ENCODE measurements around the gene TFAP2A.

TFAP2A gene

GRCh38 chr6:10411131-10411970 is 3.5 kb downstream of the TFAP2A start:
- H3K27ac ChIP-seq (ENCODE audit: low read depth, low read length), result no peak overlapping the region
- H3K4me1 ChIP-seq (ENCODE audit: control insufficient read depth, insufficient read depth, low read length), result peaks cover 65% of the 10 kb centered on the region
- H3K4me3 ChIP-seq (ENCODE audit: low read depth, low read length), result peak overlapping the region; percentile 57
- no peaks in the 10 kb centered on the region for H3K36me3 ChIP-seq (ENCODE audit: control insufficient read depth, insufficient read depth, low read length)
- no peak overlapping the region for H3K9ac ChIP-seq (ENCODE audit: low read depth, low read length)
- peaks cover 99% of the 10 kb centered on the region for H3K27me3 ChIP-seq (ENCODE audit: control insufficient read depth, insufficient read depth, low read length)
- no peaks in the 10 kb centered on the region for H3K9me3 ChIP-seq (ENCODE audit: control insufficient read depth, insufficient read depth, low read length)

DNA sequence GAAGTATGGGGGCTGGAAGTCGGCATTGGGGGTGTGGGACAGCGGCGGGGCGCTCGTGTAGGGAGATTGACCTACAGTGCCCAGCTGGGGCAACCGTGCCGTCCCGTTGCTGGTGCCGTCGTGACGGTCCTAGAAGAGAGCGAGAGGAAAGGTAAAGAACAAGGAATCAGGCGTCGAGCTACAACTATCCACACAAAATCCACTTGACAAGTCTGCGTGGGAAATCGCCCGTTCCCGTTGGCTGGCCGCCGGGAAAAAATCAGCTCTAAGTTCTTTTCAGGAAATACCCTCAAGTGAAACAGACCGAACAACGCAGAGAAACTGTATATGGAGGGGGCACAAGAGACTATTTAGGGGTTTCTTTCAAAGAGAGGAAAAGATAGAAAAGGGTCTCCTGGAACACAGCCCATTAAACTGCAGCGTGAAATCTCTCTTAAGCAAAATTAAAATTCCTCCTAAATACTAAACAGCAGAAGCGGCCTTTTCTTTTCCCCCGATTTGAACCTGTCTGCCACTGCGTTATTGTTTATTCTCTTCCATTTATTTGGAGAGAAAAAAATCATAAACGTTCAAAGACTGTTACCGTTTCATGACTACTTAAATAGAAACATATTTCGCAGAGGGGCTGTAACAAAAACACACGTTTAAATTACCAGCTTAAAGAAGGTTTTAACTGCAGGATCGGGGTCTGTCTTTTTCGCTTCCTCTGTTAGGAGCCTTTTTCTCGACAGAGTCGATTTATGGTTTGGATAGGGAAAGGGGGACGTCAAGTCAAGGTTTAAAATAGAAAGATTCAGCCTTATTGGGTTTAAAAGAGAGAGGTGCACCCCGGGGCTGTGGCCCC is 4.4 kb downstream of the TFAP2A start:
- H3K4me1 ChIP-seq (ENCODE audit: control insufficient read depth, insufficient read depth, low read length), result peaks cover 65% of the 10 kb centered on the region
- no peaks in the 10 kb centered on the region for H3K9me3 ChIP-seq (ENCODE audit: control insufficient read depth, insufficient read depth, low read length)
- no peak overlapping the region; the same call in 1 of the 2 replicates for H3K4me3 ChIP-seq (ENCODE audit: low read depth, low read length)
- H3K27ac ChIP-seq (ENCODE audit: low read depth, low read length), result no peak overlapping the region
- H3K27me3 ChIP-seq (ENCODE audit: control insufficient read depth, insufficient read depth, low read length), result peaks cover 99% of the 10 kb centered on the region
- H3K36me3 ChIP-seq (ENCODE audit: control insufficient read depth, insufficient read depth, low read length), result no peaks in the 10 kb centered on the region
- no peak overlapping the region for H3K9ac ChIP-seq (ENCODE audit: low read depth, low read length)

DNA sequence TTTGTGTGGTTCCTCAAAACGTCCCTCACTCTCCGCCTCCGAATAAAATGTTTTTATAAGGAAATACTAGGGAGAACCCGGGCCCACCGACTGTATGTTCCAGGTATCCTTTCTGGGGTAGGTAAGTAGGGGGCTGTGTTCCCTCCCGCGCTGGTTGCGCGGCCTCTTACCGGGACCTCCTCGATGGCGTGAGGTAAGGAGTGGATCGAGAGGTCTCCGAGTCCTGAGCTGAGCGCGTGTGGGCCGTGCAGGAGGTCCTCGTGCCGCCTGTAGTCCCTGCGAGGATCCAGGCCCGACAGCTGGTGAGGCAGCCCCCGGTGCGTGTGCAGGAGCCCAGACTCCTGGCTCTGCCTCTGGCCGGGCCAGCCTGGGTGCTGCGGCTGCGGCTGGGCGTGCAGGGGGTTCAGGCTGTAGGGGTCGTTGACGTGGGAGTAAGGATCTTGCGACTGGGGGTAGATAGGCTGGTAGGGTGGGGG is 5.1 kb downstream of the TFAP2A start:
- H3K36me3 ChIP-seq (ENCODE audit: control insufficient read depth, insufficient read depth, low read length), result no peaks in the 10 kb centered on the region
- no peak overlapping the region for H3K9ac ChIP-seq (ENCODE audit: low read depth, low read length)
- peaks cover 70% of the 10 kb centered on the region for H3K4me1 ChIP-seq (ENCODE audit: control insufficient read depth, insufficient read depth, low read length)
- no peaks in the 10 kb centered on the region for H3K9me3 ChIP-seq (ENCODE audit: control insufficient read depth, insufficient read depth, low read length)
- H3K27ac ChIP-seq (ENCODE audit: low read depth, low read length), result no peak overlapping the region
- peak overlapping the region; percentile 28 for H3K4me3 ChIP-seq (ENCODE audit: low read depth, low read length)
- H3K27me3 ChIP-seq (ENCODE audit: control insufficient read depth, insufficient read depth, low read length), result peaks cover 98% of the 10 kb centered on the region

GRCh38 chr6:10409233-10409721 is 5.6 kb downstream of the TFAP2A start:
- Histone ChIP-seq H3K4me3 (ENCODE audit: low read depth, low read length) (peak overlapping the region; percentile 28), H3K27ac (ENCODE audit: low read depth, low read length) (no peak overlapping the region), H3K36me3 (ENCODE audit: control insufficient read depth, insufficient read depth, low read length) (no peaks in the 10 kb centered on the region), H3K9me3 (ENCODE audit: control insufficient read depth, insufficient read depth, low read length) (no peaks in the 10 kb centered on the region), H3K4me1 (ENCODE audit: control insufficient read depth, insufficient read depth, low read length) (peaks cover 65% of the 10 kb centered on the region), H3K9ac (ENCODE audit: low read depth, low read length) (no peak overlapping the region), H3K27me3 (ENCODE audit: control insufficient read depth, insufficient read depth, low read length) (peaks cover 93% of the 10 kb centered on the region)

- 0 out of 2 replicates have a peak overlapping the region, but pooled peaks have one; percentile 9 for H3K4me3 ChIP-seq (ENCODE audit: low read depth, low read length)
Measured at GRCh38 chr6:10408457-10408856, 6.4 kb downstream of the TFAP2A start.

DNA sequence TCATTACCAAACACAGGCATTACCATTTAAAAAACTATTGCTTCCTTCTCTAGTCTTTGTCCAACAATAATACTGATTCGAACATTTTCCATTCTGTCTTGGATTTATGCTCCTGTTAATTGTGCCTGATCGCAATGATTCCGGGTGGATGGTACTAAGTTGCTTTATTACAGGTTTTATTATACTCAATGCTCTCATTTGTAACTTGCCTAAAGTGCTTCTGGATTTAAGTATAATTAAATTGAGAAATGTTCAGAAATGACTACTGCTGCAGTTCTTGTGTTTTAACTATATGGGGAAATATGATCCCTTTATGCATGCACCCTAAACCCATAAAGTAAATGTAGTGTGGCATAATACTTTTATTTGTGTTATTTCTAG is 7.2 kb downstream of the TFAP2A start:
- no peaks in the 10 kb centered on the region for H3K36me3 ChIP-seq (ENCODE audit: control insufficient read depth, insufficient read depth, low read length)
- peak overlapping the region; percentile 10; the same call in 1 of the 2 replicates for H3K4me3 ChIP-seq (ENCODE audit: low read depth, low read length)
- H3K4me1 ChIP-seq (ENCODE audit: control insufficient read depth, insufficient read depth, low read length), result peaks cover 68% of the 10 kb centered on the region
- no peak overlapping the region for H3K27ac ChIP-seq (ENCODE audit: low read depth, low read length)
- no peak overlapping the region for H3K9ac ChIP-seq (ENCODE audit: low read depth, low read length)
- H3K9me3 ChIP-seq (ENCODE audit: control insufficient read depth, insufficient read depth, low read length), result no peaks in the 10 kb centered on the region
- H3K27me3 ChIP-seq (ENCODE audit: control insufficient read depth, insufficient read depth, low read length), result peaks cover 87% of the 10 kb centered on the region

More at GRCh38 chr6:10408457-10408856, 6.4 kb downstream of the TFAP2A start:
- Histone ChIP-seq H3K9me3 (ENCODE audit: control insufficient read depth, insufficient read depth, low read length) (no peaks in the 10 kb centered on the region), H3K36me3 (ENCODE audit: control insufficient read depth, insufficient read depth, low read length) (no peaks in the 10 kb centered on the region), H3K27ac (ENCODE audit: low read depth, low read length) (no peak overlapping the region), H3K9ac (ENCODE audit: low read depth, low read length) (no peak overlapping the region), H3K4me1 (ENCODE audit: control insufficient read depth, insufficient read depth, low read length) (peaks cover 68% of the 10 kb centered on the region), H3K27me3 (ENCODE audit: control insufficient read depth, insufficient read depth, low read length) (peaks cover 87% of the 10 kb centered on the region)

DNA sequence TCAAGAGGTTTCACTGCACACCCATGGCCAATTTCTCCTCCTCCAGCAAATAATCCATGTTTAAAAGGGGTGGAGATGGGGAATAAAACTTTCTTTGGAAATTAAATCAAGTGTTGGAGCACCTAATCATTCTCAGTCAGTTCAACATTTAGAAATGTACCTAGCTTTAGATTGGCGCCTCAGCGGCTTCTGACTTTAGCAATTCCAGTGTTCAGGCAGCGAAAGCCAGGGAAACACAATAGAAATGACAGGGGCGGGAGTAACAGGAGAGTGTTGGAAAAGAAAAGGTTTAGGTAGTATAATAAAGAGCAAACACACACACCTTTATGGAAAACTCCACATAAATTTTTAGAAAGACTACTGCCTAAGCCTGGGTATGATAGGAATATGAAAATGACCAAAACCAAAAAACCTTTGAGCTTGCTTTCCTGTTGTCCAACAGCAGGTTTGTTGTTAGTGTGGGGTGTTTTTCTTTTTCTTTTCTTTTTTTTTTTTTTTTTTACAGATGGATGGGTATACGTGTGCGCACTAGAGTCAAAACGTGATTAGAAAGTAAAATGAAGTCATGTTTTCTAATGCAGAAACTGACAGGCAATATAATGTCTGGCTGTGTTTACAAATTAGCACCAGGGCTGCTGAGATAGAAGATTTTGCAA is 7.7 kb downstream of the TFAP2A start:
- peaks cover 88% of the 10 kb centered on the region for H3K27me3 ChIP-seq (ENCODE audit: control insufficient read depth, insufficient read depth, low read length)
- H3K27ac ChIP-seq (ENCODE audit: low read depth, low read length), result no peak overlapping the region
- H3K4me1 ChIP-seq (ENCODE audit: control insufficient read depth, insufficient read depth, low read length), result peaks cover 68% of the 10 kb centered on the region
- H3K4me3 ChIP-seq (ENCODE audit: low read depth, low read length), result peak overlapping the region; percentile 9; the same call in 1 of the 2 replicates
- H3K9ac ChIP-seq (ENCODE audit: low read depth, low read length), result no peak overlapping the region
- no peaks in the 10 kb centered on the region for H3K36me3 ChIP-seq (ENCODE audit: control insufficient read depth, insufficient read depth, low read length)
- no peaks in the 10 kb centered on the region for H3K9me3 ChIP-seq (ENCODE audit: control insufficient read depth, insufficient read depth, low read length)

DNA sequence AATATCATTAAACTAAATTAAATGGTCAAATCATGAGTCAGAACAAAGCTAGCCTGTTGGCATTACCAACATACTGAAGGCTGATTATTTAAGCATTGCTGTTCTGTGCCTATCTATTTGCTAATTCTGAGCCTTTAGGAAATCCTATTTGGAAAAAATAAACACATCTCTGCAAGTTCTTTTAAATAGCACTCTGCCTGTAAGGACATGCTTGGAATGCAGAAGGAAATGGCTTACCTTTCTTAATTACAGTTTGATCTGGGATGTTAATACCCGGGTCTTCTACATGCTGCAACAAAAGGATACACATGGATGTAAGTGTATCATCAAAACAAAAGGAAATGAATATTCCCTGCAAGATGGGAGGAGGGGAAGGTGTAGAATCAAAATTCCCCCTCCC is 8.3 kb downstream of the TFAP2A start:
- H3K36me3 ChIP-seq (ENCODE audit: control insufficient read depth, insufficient read depth, low read length), result no peaks in the 10 kb centered on the region
- H3K9me3 ChIP-seq (ENCODE audit: control insufficient read depth, insufficient read depth, low read length), result no peaks in the 10 kb centered on the region
- peaks cover 64% of the 10 kb centered on the region for H3K4me1 ChIP-seq (ENCODE audit: control insufficient read depth, insufficient read depth, low read length)
- H3K4me3 ChIP-seq (ENCODE audit: low read depth, low read length), result no peak overlapping the region
- H3K27ac ChIP-seq (ENCODE audit: low read depth, low read length), result no peak overlapping the region
- H3K27me3 ChIP-seq (ENCODE audit: control insufficient read depth, insufficient read depth, low read length), result peaks cover 88% of the 10 kb centered on the region
- no peak overlapping the region for H3K9ac ChIP-seq (ENCODE audit: low read depth, low read length)

DNA sequence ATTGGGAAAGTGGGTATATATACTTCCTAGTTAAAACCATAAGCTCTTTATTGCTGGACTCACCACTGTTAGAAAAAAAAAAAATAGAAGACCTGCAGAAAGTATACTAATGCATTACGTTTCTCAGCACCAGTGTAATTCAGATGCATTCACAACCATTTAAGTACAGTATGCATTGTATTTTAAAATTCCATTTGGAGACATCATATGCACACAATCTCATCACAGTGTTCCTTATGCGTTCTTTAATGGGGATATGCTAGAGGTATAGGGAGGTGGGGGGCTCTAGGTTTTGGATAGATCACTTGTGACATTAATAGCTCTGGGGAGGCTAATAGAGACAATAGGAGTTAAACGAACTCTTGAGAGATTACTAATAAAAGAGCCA is 9.4 kb downstream of the TFAP2A start:
- Histone ChIP-seq H3K9me3 (ENCODE audit: control insufficient read depth, insufficient read depth, low read length) (no peaks in the 10 kb centered on the region), H3K4me3 (ENCODE audit: low read depth, low read length) (peak overlapping the region; percentile 91), H3K27ac (ENCODE audit: low read depth, low read length) (no peak overlapping the region), H3K9ac (ENCODE audit: low read depth, low read length) (no peak overlapping the region), H3K27me3 (ENCODE audit: control insufficient read depth, insufficient read depth, low read length) (peaks cover 88% of the 10 kb centered on the region), H3K36me3 (ENCODE audit: control insufficient read depth, insufficient read depth, low read length) (no peaks in the 10 kb centered on the region), H3K4me1 (ENCODE audit: control insufficient read depth, insufficient read depth, low read length) (peaks cover 60% of the 10 kb centered on the region)

DNA sequence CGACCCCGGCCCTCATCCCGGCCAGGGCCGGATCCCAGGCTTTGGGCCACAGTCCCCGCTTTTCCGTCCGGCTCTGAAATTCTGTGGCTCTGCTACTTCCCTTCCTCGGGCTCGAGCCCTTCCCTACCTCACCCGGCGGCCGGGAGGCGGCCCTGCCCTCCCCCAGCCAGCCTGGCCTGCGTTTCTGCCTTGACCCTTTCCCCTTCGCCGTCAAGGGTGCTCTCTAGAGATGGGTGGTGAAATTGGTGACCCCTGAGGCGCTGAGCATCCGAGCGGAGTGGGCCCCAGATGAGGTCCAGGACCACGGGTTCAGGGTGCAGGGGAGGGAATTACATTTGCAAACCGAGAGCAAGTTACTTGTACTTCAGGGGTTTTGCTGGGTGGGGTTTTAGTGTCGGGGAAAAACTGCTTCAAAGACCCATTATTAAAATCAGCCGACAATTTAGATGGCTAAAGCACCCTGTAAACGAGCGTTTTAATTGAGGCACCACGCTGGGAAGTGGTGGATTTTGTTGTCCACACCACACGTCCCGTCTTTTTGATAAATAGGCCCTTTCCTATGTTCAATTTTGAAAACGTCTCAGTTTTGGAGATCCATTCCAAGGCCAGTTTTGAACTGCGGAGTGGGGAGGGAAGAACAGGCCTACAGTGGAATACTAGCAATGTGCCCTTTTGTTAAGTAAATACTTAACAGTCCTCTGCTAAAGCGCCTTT is 9.9 kb downstream of the TFAP2A start:
- Histone ChIP-seq H3K9ac (ENCODE audit: low read depth, low read length) (peak overlapping the region; percentile 76), H3K27ac (ENCODE audit: low read depth, low read length) (peak overlapping the region; percentile 80), H3K4me3 (ENCODE audit: low read depth, low read length) (peak overlapping the region; percentile 91), H3K9me3 (ENCODE audit: control insufficient read depth, insufficient read depth, low read length) (no peaks in the 10 kb centered on the region), H3K36me3 (ENCODE audit: control insufficient read depth, insufficient read depth, low read length) (no peaks in the 10 kb centered on the region), H3K4me1 (ENCODE audit: control insufficient read depth, insufficient read depth, low read length) (peaks cover 64% of the 10 kb centered on the region), H3K27me3 (ENCODE audit: control insufficient read depth, insufficient read depth, low read length) (peaks cover 88% of the 10 kb centered on the region)

Measured in HUES48 (cell line).